ENCODE results near the gene PCDH12.

PCDH12 gene

GRCh38 chr5:141966275-141966962 is 8.4 kb upstream of the PCDH12 start:
- DNase-seq = no peak

- DNase-seq = no peak
These were observed 7.1 kb upstream of the PCDH12 start for GRCh38 chr5:141965071-141965470.

GRCh38 chr5:141963701-141964100 is 5.7 kb upstream of the PCDH12 start:
- no peak for DNase-seq

- no peak for DNase-seq
These were observed 3.5 kb upstream of the PCDH12 start for GRCh38 chr5:141961466-141961865.

GRCh38 chr5:141960449-141961323 is 2.7 kb upstream of the PCDH12 start:
- DNase-seq = peak; percentile 75 to 91

GRCh38 chr5:141960018-141960417 is 2.0 kb upstream of the PCDH12 start:
- DNase-seq = no peak

GRCh38 chr5:141958546-141959172 is 657 bp upstream of the PCDH12 start:
- no peak for DNase-seq

- no peak for DNase-seq
These were observed 520 bp downstream of the PCDH12 start for GRCh38 chr5:141957367-141957996.

GRCh38 chr5:141954194-141954593 is 3.8 kb downstream of the PCDH12 start:
- no peak for DNase-seq

- no peak for DNase-seq
These were observed 6.0 kb downstream of the PCDH12 start for GRCh38 chr5:141952020-141952419.

GRCh38 chr5:141951332-141951781 is 6.6 kb downstream of the PCDH12 start:
- DNase-seq = no peak

GRCh38 chr5:141950207-141951005 is 7.6 kb downstream of the PCDH12 start:
- no peak for DNase-seq

- no peak for DNase-seq
These were observed 8.5 kb downstream of the PCDH12 start for GRCh38 chr5:141949511-141949910.

- DNase-seq = no peak
These were observed 9.2 kb downstream of the PCDH12 start for GRCh38 chr5:141948812-141949211.

GRCh38 chr5:141947316-141947715 is 10.7 kb downstream of the PCDH12 start:
- no peak for DNase-seq

- DNase-seq = no peak
These were observed 12.4 kb downstream of the PCDH12 start for GRCh38 chr5:141945511-141946051.

- DNase-seq = no peak
These were observed 13.9 kb downstream of the PCDH12 start for GRCh38 chr5:141944076-141944475.

GRCh38 chr5:141942185-141942857 is 15.7 kb downstream of the PCDH12 start:
- no peak for DNase-seq

GRCh38 chr5:141941779-141942178 is 16.2 kb downstream of the PCDH12 start:
- no peak for DNase-seq

GRCh38 chr5:141941307-141941706 is 16.7 kb downstream of the PCDH12 start:
- DNase-seq = no peak

- no peak for DNase-seq
These were observed 17.2 kb downstream of the PCDH12 start for GRCh38 chr5:141940695-141941271.

Data from NCI-H446 (cell line).